Glomerular visceral epithelial cell (primary cell): ENCODE measurements around the gene KCNH6.

Experiments
- DNase-seq: peaks from one replicate; pipeline ENCODE4 v3.0.0-alpha.2; 2016; ENCODE audit errors: extremely low spot score

KCNH6 gene

GRCh38 chr17:63506627-63507026 is 16.5 kb upstream of the KCNH6 start:
- no peak for DNase-seq

- DNase-seq: no peak
These were observed 11.8 kb upstream of the KCNH6 start for GRCh38 chr17:63511331-63511730.

- DNase-seq: no peak
These were observed 10.8 kb upstream of the KCNH6 start for GRCh38 chr17:63512388-63512787.

GRCh38 chr17:63512896-63513644 is 10.1 kb upstream of the KCNH6 start:
- DNase-seq: no peak

- no peak for DNase-seq
These were observed 8.7 kb upstream of the KCNH6 start for GRCh38 chr17:63514477-63514876.

- DNase-seq: no peak
These were observed 8.2 kb upstream of the KCNH6 start for GRCh38 chr17:63514974-63515373.

GRCh38 chr17:63515426-63515825 is 7.7 kb upstream of the KCNH6 start:
- no peak for DNase-seq

GRCh38 chr17:63516910-63517824 is 6.0 kb upstream of the KCNH6 start:
- DNase-seq: peak; percentile 75

- no peak for DNase-seq
These were observed 5.2 kb upstream of the KCNH6 start for GRCh38 chr17:63517825-63518534.

- DNase-seq: no peak
These were observed 3.9 kb upstream of the KCNH6 start for GRCh38 chr17:63519116-63519881.

GRCh38 chr17:63519972-63520882 is 2.9 kb upstream of the KCNH6 start:
- DNase-seq: peak; percentile 65

- DNase-seq: no peak
These were observed 893 bp downstream of the KCNH6 start for GRCh38 chr17:63524051-63524450.

- DNase-seq: no peak
These were observed 2.2 kb downstream of the KCNH6 start for GRCh38 chr17:63525190-63525946.

- no peak for DNase-seq
These were observed 3.7 kb downstream of the KCNH6 start for GRCh38 chr17:63526861-63527260.

- no peak for DNase-seq
These were observed 5.0 kb downstream of the KCNH6 start for GRCh38 chr17:63528183-63528582.

GRCh38 chr17:63529711-63530556 is 6.8 kb downstream of the KCNH6 start:
- no peak for DNase-seq

GRCh38 chr17:63530557-63531021 is 7.4 kb downstream of the KCNH6 start:
- no peak for DNase-seq
